ENCODE measurements around the gene TENM3.

TENM3 gene

DNA sequence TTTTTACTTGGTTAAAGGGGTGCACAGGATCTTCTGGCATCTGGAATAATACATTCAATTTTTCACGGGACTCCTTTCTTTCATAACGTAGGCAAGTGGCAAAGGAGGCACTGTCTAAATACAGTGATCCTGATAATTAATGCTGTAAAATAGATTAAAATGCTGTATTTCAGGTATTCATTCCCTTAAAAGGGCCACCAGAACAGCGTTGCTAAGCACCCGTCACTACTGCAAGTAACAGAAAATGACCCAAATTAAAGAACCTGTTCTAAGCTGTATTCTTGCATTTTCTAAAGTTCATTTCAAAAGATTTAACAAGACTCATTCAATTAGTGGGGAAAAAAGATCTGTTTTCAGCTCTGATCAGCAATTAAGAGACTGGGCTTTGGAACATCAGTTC, 208.2 kb downstream of the TENM3 start:
- no peak for DNase-seq (ENCODE audit: low spot score)

DNA sequence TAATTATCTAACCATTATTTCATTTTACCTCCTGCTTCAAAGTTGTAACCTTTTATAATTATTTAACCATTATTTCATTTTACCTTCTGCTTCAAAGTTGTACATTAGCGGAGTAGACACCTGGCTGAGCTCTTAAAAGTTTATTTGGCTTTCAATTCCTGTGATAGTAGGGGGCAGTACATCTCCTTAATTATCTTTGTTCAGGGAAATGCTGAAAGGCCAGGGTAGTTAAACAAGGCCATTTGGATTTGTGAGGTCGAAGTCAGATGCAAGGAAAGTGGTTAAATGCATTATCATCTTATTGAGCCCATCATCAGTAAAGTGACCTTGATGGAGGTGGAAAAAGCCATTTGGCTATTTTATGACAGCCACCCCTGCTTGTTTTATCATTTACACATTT, 210.6 kb downstream of the TENM3 start:
- no peak for DNase-seq (ENCODE audit: low spot score)

GRCh38 chr4:182454440-182455013, 211.3 kb downstream of the TENM3 start:
- DNase-seq (ENCODE audit: low spot score), result no peak

- DNase-seq (ENCODE audit: low spot score), result no peak
Observed at GRCh38 chr4:182465114-182465513, 221.9 kb downstream of the TENM3 start.

- no peak for DNase-seq (ENCODE audit: low spot score)
Observed at GRCh38 chr4:182465979-182466378, 222.8 kb downstream of the TENM3 start.

DNA sequence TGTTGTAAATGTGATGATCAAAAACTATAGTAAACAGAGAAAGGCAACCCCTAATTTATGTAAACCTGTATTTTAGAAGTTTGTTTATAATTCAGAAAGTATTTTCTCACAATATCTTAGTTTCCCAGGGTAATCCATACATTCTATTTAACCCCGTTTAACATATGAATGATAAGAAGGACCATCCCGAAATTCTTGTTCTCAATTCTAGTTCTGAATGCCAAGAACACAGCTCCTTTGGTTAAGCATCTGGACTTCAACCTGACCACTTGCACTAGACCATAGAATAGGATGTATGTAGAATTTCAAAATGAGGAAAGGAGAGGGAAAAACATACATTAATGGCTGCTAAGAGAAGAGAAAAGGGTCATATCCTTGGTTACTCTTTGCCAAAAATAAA, 227.0 kb downstream of the TENM3 start:
- DNase-seq (ENCODE audit: low spot score), result no peak

GRCh38 chr4:182475539-182475938, 232.3 kb downstream of the TENM3 start:
- no peak for DNase-seq (ENCODE audit: low spot score)

DNA sequence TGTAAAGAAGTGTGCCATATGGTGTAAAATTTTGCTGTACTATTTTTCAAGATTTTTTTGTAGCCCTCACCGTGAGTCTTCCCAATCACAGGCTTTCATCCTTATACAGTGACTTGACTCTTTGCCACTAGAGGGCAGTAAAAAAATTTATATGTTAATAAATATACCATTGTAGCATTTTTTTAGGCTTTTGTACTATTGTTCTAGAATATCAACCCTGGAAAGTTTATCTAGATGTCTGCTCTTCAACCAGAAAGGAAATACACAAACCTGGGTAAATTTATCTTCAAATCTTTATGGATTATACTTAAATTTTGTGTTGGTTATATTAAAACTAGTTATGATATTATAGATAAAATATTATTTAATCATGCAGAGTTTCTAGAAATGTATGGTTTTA, 235.3 kb downstream of the TENM3 start:
- DNase-seq (ENCODE audit: low spot score), result no peak

GRCh38 chr4:182483685-182484084, 240.5 kb downstream of the TENM3 start:
- no peak for DNase-seq (ENCODE audit: low spot score)

DNA sequence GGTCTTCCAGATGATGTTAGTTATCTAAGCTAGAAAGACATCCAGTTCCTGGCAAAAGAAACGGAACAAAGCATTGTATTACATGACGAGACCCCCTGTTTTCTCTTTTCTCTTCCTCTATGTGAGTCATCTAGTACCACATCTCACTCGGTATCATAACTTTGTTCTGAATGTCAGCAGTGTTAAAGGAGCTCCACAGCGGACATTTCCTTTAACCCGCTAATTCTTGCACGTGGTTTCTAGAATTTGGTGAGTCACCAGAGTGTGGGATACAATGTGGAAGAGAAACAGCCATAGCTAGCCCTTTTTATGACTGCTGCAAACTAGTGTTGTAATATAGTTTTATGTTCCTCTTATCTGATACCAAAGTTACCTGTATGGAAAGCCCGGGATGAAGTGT, 243.7 kb downstream of the TENM3 start:
- no peak for DNase-seq (ENCODE audit: low spot score)

GRCh38 chr4:182488896-182489295, 245.7 kb downstream of the TENM3 start:
- no peak for DNase-seq (ENCODE audit: low spot score)

DNA sequence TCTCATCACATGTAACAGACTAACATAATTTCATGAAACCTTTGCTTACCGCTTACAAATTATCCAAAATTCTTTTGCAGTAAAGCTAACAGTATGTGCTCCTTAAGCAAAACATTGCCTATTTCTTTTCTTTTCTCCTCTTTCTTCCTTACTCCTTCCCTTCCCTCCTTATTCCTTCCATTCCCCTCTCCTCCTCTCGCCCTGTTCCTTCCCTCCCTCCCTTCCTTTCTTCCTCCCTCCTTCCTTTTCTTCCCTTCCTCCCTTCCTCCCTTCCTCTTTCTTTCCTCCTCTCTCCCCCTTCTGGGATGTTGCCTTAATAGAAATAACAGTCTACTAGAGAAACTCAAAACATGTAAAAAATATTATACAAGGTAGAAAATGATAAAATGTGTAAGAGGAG, 246.4 kb downstream of the TENM3 start:
- no peak for DNase-seq (ENCODE audit: low spot score)

DNA sequence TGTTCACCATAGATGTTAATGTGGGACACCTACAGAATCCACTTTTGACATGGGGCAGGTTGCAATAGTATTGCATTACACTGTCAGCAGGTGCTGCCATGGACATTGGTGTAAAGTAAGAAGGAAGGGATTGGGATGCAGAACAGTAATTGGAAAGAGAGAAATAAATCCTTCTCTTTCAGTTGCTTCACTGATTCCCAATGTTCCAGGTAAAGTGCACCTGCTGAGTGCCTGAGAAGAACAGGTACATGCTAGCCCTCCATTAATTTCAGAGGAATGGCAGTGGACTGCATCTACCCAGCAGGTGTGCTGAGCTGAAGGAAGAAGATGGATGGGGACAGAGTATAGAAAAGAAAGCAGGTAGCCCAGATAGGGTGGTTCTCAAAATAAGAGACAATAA, 248.5 kb downstream of the TENM3 start:
- no peak for DNase-seq (ENCODE audit: low spot score)

DNA sequence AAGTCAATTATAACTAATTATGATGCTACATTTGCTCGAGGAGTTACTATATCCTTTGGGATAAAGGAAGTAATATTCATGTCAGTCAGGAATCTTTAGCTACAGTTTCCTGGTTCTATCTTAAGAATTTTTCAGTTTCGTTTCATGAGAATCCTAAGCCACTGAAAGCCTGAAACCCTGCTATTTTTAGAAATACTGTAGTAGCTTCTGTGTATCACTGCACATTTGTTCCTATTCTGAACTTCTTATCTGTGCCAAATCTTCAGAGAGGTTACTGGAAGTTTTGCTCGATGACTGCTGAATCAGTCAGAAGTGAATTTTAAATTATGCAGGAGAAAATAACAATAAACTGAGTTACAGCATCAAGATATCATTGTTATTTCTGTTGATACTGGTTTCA, 249.2 kb downstream of the TENM3 start:
- no peak for DNase-seq (ENCODE audit: low spot score)

GRCh38 chr4:182493377-182493776, 250.2 kb downstream of the TENM3 start:
- no peak for DNase-seq (ENCODE audit: low spot score)

DNA sequence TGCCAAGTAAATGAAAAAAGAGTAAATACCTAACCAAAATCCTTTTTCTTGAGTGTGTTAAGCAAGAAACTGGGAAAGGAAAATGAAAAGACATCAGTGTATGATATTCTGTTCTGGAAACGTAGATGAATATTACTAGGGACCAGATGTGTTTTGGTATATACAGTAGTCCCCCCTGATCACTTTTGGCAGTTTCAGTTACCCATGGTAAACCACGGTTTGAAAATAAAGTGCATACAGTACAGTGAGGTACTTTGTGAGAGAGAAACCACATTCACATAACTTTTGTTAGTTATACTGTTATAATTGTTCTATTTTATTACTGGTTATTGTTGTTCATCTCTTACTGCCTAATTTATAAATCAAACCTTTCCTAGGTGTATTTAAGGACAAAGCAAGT, 250.9 kb downstream of the TENM3 start:
- DNase-seq (ENCODE audit: low spot score), result no peak

- DNase-seq (ENCODE audit: low spot score), result no peak
Observed at GRCh38 chr4:182495031-182495430, 251.8 kb downstream of the TENM3 start.

GRCh38 chr4:182495645-182496385, 252.6 kb downstream of the TENM3 start:
- DNase-seq (ENCODE audit: low spot score), result no peak

DNA sequence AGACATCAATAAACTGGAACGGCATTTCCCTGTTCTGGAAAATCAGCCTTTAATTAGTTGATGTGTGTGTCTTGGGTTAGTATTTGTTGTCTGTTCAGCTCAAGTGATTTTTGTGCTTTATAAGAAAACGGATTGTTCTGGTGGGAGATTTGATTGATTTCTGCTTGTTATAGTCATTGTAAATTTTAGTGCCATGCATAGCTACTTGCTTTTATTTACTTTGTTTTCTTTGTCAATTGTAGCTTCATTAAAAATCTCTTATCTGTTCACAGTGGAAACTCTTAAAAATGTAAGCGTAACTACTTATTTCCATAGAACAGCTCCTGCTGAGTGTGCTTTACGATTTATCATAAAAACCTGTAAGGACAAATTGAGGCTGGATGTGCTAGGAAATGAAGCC, 253.2 kb downstream of the TENM3 start:
- no peak for DNase-seq (ENCODE audit: low spot score)

GRCh38 chr4:182502064-182502463, 258.9 kb downstream of the TENM3 start:
- no peak for DNase-seq (ENCODE audit: low spot score)

DNA sequence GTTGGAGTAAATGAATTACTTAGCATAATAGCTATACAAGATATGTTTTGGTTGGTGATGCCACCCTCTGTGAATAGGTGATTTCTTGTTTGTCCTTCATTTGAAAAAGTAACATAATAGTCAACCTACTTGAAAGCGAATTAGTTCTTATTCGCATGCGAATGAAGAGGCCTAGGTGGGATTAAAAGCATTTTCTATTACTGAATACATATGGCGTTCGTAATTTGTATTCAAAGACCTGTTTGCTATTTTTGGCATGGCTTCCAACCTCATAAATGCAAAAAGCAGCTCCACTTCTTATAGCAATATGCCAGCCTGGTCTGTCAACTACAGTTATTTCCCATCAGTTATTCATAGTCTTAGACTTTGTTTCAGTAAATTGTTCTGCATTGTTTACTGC, 261.3 kb downstream of the TENM3 start:
- DNase-seq (ENCODE audit: low spot score), result no peak

DNA sequence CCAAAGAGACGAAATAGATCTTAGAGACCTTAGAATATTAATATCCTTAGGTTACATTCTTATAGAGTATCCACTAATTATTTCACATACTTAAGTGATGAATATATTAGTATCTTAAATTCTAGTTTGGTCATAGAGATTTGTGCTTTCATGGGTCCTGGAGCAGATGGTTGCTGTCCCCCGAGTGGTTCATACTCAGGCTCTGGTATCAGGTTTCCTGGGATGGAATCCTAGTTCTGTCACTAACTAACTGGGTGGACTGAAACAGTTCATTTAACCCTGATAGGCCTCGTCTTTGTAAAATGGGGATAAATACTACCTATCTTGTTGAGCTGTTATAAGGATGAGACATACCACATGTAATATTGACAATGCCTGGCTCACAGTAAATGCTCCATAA, 264.6 kb downstream of the TENM3 start:
- no peak for DNase-seq (ENCODE audit: low spot score)

DNA sequence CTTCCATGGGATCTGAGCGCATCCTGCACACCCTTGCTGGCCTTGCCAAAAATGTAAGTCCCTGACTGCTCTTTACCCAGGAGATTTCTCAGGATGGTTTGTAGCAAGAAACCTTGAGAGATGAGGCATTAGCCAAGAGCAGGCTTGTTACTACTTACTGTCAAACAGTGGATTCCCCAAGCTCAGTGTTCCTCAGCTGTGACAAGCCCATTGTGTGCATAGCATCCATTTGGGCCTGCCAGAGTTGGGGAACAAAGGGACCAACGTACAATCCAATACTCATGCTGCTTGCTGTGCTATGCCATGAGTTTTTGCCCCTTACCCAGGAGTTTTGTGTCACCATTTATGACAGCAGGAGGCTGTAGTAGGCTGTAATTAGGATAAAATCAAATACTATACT, 267.6 kb downstream of the TENM3 start:
- no peak for DNase-seq (ENCODE audit: low spot score)
